IMR-90 (cell line): ENCODE results near the gene C5. TPM values are rescaled to one million over a fixed set of nuclear protein-coding genes. Genes with fewer than 3 reads are reported as not detected.
A peak's percentile ranks its signal among the peaks of the same experiment; 100 is the strongest.

Experiments used
- ATAC-seq: fragments of 200-7000 bp; cut with Tn5 transposase; 2 replicates; pipeline ENCODE4 v1.9.1; 2020; ENCODE audit warnings: low read depth, mild to moderate bottlenecking, moderate library complexity
- BruUV-seq: library from RNA; stranded (reverse); fragments of 400-500 nt; replicated peaks from 2 replicates; lab custom pipeline; 2021; lab: Mats Ljungman, UMichigan
- CTCF ChIA-PET: fragments of 300-600 bp; formaldehyde crosslinking; extraction: SDS; loops from one replicate; lab custom pipeline; 2021; ENCODE audit warnings: antibody characterized with exemption; lab: Yijun Ruan, JAX
- POLR2A ChIA-PET: fragments of 300-600 bp; sonication (Branson Sonifier 250); formaldehyde crosslinking; loops from one replicate; lab custom pipeline; 2022; ENCODE audit warnings: antibody characterized with exemption; ENCODE audit not compliant: unreplicated experiment; lab: Charles Lee
- DNase-seq: peaks from one replicate; pipeline ENCODE4 v3.0.0; 2013
- H2AFZ ChIP-seq: replicated peaks from 2 replicates; pipeline ENCODE3; 2013; ENCODE audit warnings: low read length, mild to moderate bottlenecking; ENCODE audit not compliant: poor library complexity
- H2AK5ac ChIP-seq: 2 replicates; pipeline ENCODE4 v1.6.1; 2013; ENCODE audit warnings: low read depth, low read length, inconsistent platforms
- H2AK9ac ChIP-seq: replicated peaks from 2 replicates; pipeline ENCODE3; 2013; ENCODE audit warnings: mild to moderate bottlenecking, low read depth, low read length, moderate library complexity; ENCODE audit not compliant: poor library complexity
- H2BK120ac ChIP-seq: 2 replicates; pipeline ENCODE4 v1.6.1; 2013; ENCODE audit warnings: low read depth, low read length, inconsistent platforms
- H2BK15ac ChIP-seq: 3 replicates; pipeline ENCODE4 v1.6.1; 2013; ENCODE audit warnings: low read depth, low read length, inconsistent platforms
- H2BK20ac ChIP-seq: 2 replicates; pipeline ENCODE4 v1.6.1; 2013; ENCODE audit warnings: low read depth, mild to moderate bottlenecking, inconsistent platforms, low read length, moderate library complexity
- H2BK5ac ChIP-seq: 2 replicates; pipeline ENCODE4 v1.6.1; 2013; ENCODE audit warnings: mild to moderate bottlenecking, low read depth, low read length, inconsistent platforms; ENCODE audit not compliant: poor library complexity, severe bottlenecking
- H3K14ac ChIP-seq: replicated peaks from 2 replicates; pipeline ENCODE4 v1.6.1; 2013; ENCODE audit warnings: low read depth, low read length, inconsistent platforms
- H3K18ac ChIP-seq: 2 replicates; pipeline ENCODE4 v1.6.1; 2013; ENCODE audit warnings: low read depth, low read length, control low read depth
- H3K23ac ChIP-seq: 2 replicates; pipeline ENCODE4 v1.6.1; 2013; ENCODE audit warnings: low read depth, low read length, inconsistent platforms
- H3K27ac ChIP-seq: 2 replicates; pipeline ENCODE4 v1.5.1; 2013; ENCODE audit warnings: mild to moderate bottlenecking, control low read depth, low read length; ENCODE audit not compliant: insufficient read depth
- H3K27me3 ChIP-seq: 2 replicates; pipeline ENCODE4 v1.6.1; 2013; ENCODE audit warnings: low read length; ENCODE audit not compliant: control insufficient read depth, insufficient read depth
- H3K36me3 ChIP-seq: 2 replicates; pipeline ENCODE4 v1.6.1; 2013; ENCODE audit warnings: low read length, mixed read lengths; ENCODE audit not compliant: control insufficient read depth, insufficient read depth
- H3K4ac ChIP-seq: 2 replicates; pipeline ENCODE4 v1.6.1; 2013; ENCODE audit warnings: low read depth, low read length, inconsistent platforms
- H3K4me1 ChIP-seq: 2 replicates; pipeline ENCODE4 v1.6.1; 2013; ENCODE audit warnings: low read length, mixed read lengths; ENCODE audit not compliant: control insufficient read depth, insufficient read depth
- H3K4me2 ChIP-seq: 2 replicates; pipeline ENCODE4 v1.6.1; 2013; ENCODE audit warnings: low read depth, mild to moderate bottlenecking, control low read depth, low read length, moderate library complexity
- H3K4me3 ChIP-seq: 2 replicates; pipeline ENCODE4 v1.5.1; 2013; ENCODE audit warnings: low read depth, mild to moderate bottlenecking, control low read depth, low read length, moderate library complexity; ENCODE audit not compliant: insufficient read depth
- H3K56ac ChIP-seq: 2 replicates; pipeline ENCODE4 v1.6.1; 2013; ENCODE audit warnings: low read length, inconsistent platforms; ENCODE audit not compliant: insufficient read depth; ENCODE audit errors: extremely low read depth
- H3K79me1 ChIP-seq, 2 experiments: 2 replicates each; pipeline ENCODE4 v1.6.1; 2013; ENCODE audit warnings: low read length in 2 of 2, inconsistent platforms in 1 of 2, low read depth in 1 of 2
- H3K9ac ChIP-seq: 2 replicates; pipeline ENCODE4 v1.6.1; 2013; ENCODE audit warnings: low read depth, low read length, control low read depth
- H3K9me1 ChIP-seq: 2 replicates; pipeline ENCODE4 v1.6.1; 2013; ENCODE audit warnings: low read length, inconsistent platforms; ENCODE audit not compliant: insufficient read depth
- H3K9me3 ChIP-seq: 2 replicates; pipeline ENCODE4 v1.6.1; 2013; ENCODE audit warnings: low read length; ENCODE audit not compliant: control insufficient read depth, insufficient read depth
- H4K20me1 ChIP-seq: 2 replicates; pipeline ENCODE4 v1.6.1; 2013; ENCODE audit warnings: low read length, inconsistent platforms; ENCODE audit not compliant: insufficient read depth
- H4K5ac ChIP-seq: 2 replicates; pipeline ENCODE4 v1.6.1; 2013; ENCODE audit warnings: mild to moderate bottlenecking, low read depth, low read length, control low read depth
- H4K8ac ChIP-seq, 2 experiments: 2 replicates each; pipeline ENCODE4 v1.6.1; 2013; ENCODE audit warnings: low read depth in 2 of 2, low read length in 2 of 2, control low read depth in 1 of 2, inconsistent platforms in 1 of 2
- H4K91ac ChIP-seq: 2 replicates; pipeline ENCODE4 v1.6.1; 2013; ENCODE audit warnings: low read depth, low read length, inconsistent platforms; ENCODE audit not compliant: insufficient read depth
- BHLHE40 ChIP-seq: fragments of 150-350 bp; IDR thresholded peaks from 2 replicates; pipeline ENCODE4 v1.6.1; 2016; ENCODE audit warnings: mild to moderate bottlenecking, low read depth, low read length
- CEBPB ChIP-seq: IDR thresholded peaks from 2 replicates; pipeline ENCODE4 v1.6.1; 2012; ENCODE audit warnings: low read depth, low read length, improper control_type of control experiment
- CHD1 ChIP-seq: IDR thresholded peaks from 2 replicates; pipeline ENCODE4 v1.6.1; 2012; ENCODE audit warnings: low read depth, low read length, improper control_type of control experiment
- CTCF ChIP-seq: conservative IDR thresholded peaks from 2 replicates; pipeline ENCODE4 v1.5.1; 2012; ENCODE audit warnings: mild to moderate bottlenecking, low read depth, low read length, improper control_type of control experiment
- FOS ChIP-seq: fragments of 150-350 bp; IDR thresholded peaks from 2 replicates; pipeline ENCODE4 v1.6.1; 2016; ENCODE audit warnings: low read depth, low read length
- MAZ ChIP-seq: IDR thresholded peaks from 2 replicates; pipeline ENCODE4 v1.6.1; 2012; ENCODE audit warnings: low read depth, mild to moderate bottlenecking, low read length, improper control_type of control experiment, moderate library complexity, borderline replicate concordance
- MXI1 ChIP-seq: IDR thresholded peaks from 2 replicates; pipeline ENCODE4 v1.6.1; 2012; ENCODE audit warnings: low read depth, mild to moderate bottlenecking, low read length, moderate library complexity, borderline replicate concordance
- NFE2L2 ChIP-seq: fragments of 150-350 bp; IDR thresholded peaks from 2 replicates; pipeline ENCODE4 v1.6.1; 2016; ENCODE audit warnings: low read depth, mild to moderate bottlenecking, low read length
- POLR2A ChIP-seq: IDR thresholded peaks from 2 replicates; pipeline ENCODE4 v1.6.1; 2012; ENCODE audit warnings: mild to moderate bottlenecking, low read depth, low read length
- RAD21 ChIP-seq: IDR thresholded peaks from 2 replicates; pipeline ENCODE4 v1.6.1; 2012; ENCODE audit warnings: low read length, improper control_type of control experiment
- RCOR1 ChIP-seq: IDR thresholded peaks from 2 replicates; pipeline ENCODE4 v1.6.1; 2012; ENCODE audit warnings: mild to moderate bottlenecking, low read length, improper control_type of control experiment; ENCODE audit not compliant: insufficient replicate concordance
- RFX5 ChIP-seq: IDR thresholded peaks from 2 replicates; pipeline ENCODE4 v1.8.0; 2012; ENCODE audit warnings: low read depth, mild to moderate bottlenecking, low read length, moderate library complexity
- SMC3 ChIP-seq: fragments of 150-350 bp; IDR thresholded peaks from 2 replicates; pipeline ENCODE4 v1.6.1; 2016; ENCODE audit warnings: low read depth, mild to moderate bottlenecking, antibody characterized with exemption, low read length, moderate library complexity
- USF2 ChIP-seq: fragments of 150-350 bp; IDR thresholded peaks from 2 replicates; pipeline ENCODE4 v1.6.1; 2017; ENCODE audit warnings: mild to moderate bottlenecking, antibody characterized with exemption, low read length, low read depth
- WGBS, 2 experiments: methylation state at CpG; one replicate each; pipeline versions ENCODE4 v1.1.5 to v1.1.7; 2013; ENCODE audit warnings: missing lambda C conversion rate in 2 of 2; ENCODE audit not compliant: insufficient read length in 1 of 2; ENCODE audit errors: extremely low coverage in 2 of 2; 5-methylcytosine and 5-hydroxymethylcytosine counted together
- dilution Hi-C: fragments of 300-500 bp; cut with HindIII; formaldehyde crosslinking; loops from one replicate; pipeline ENCODE4 v1.14.3; 2018; ENCODE audit warnings: low sequenced_read_pairs; ENCODE audit not compliant: unreplicated experiment
- in situ Hi-C: fragments of 300-500 bp; cut with MboI; formaldehyde crosslinking; loops from 3 replicates; pipeline ENCODE4 v1.14.3; 2019; ENCODE audit warnings: low sequenced_read_pairs, inconsistent platforms, mixed read lengths
- intact Hi-C: fragments of 100-400 bp; cut with micrococcal nuclease; formaldehyde crosslinking; loops from 2 replicates; pipeline ENCODE4 v1.10.0; 2022
- polyA plus RNA-seq, 3 experiments: library from polyadenylated mRNA; depleted of rRNA; stranded (reverse); fragments of >200 nt; gene quantifications; 2 replicates each; pipeline ENCODE4 v1.2.3, GENCODE V29; 2012; ENCODE audit warnings: low replicate concordance in 1 of 3
- total RNA-seq: library from RNA; depleted of rRNA; stranded (reverse); fragments of >200 nt; gene quantifications from 2 replicates; pipeline ENCODE4 v1.2.3, GENCODE V29; 2012

The C5 gene
- total and polyA plus RNA-seq, 2 of the 4 experiments (the other 2 are of a cell fraction) = 1.5 to 2.3 TPM

GRCh38 chr9:121071756-121072421 lies 21.8 kb upstream of the C5 start:
- Histone ChIP-seq H3K79me1 (peaks cover 6 to 21% of the 10 kb centered on the region in 2 experiments), H3K4ac (no peak overlapping the region; the same call in 1 of the 2 replicates), H2BK120ac (peak overlapping the region; percentile 24; the same call in 1 of the 2 replicates), H2AFZ (peak overlapping the region; percentile 75), H3K9me3 (no peaks in the 10 kb centered on the region), H4K91ac (no peak overlapping the region), H3K27ac (no peak overlapping the region), H2AK5ac (peak overlapping the region; percentile 62; the same call in 1 of the 2 replicates), H2AK9ac (peak overlapping the region; percentile 7), H3K4me3 (peak overlapping the region; percentile 69; the same call in 1 of the 2 replicates), H3K9ac (peak overlapping the region; percentile 69; the same call in 1 of the 2 replicates), H3K36me3 (no peaks in the 10 kb centered on the region), H3K14ac (peak overlapping the region; percentile 41; the same call in 1 of the 2 replicates), H3K56ac (0 out of 2 replicates have a peak overlapping the region, but pooled peaks have one; percentile 18), H4K8ac (peak overlapping the region in 1 of 2 experiments; percentile 86; a peak in 2 of 4 replicates), H2BK20ac (no peak overlapping the region), H3K23ac (peak overlapping the region; percentile 32; the same call in 1 of the 2 replicates), H3K18ac (no peak overlapping the region; the same call in 1 of the 2 replicates), H3K27me3 (no peaks in the 10 kb centered on the region), H2BK5ac (peak overlapping the region; percentile 52), H3K4me1 (peaks cover 1% of the 10 kb centered on the region; the same call in 1 of the 2 replicates), H3K9me1 (no peaks in the 10 kb centered on the region; the same call in 1 of the 2 replicates), H4K20me1 (no peaks in the 10 kb centered on the region), H4K5ac (no peak overlapping the region), H2BK15ac (peak overlapping the region; percentile 39; the same call in 1 of the 3 replicates), H3K4me2 (peak overlapping the region; percentile 81)
- ChIA-PET CTCF (interaction anchor here (0.6 to 2.0 kb wide), 8 partner anchors 12 to 452 kb away, joined by 3 to 10 read pairs (median 3); no protein-coding TSS in a partner anchor), POLR2A (no interaction called here)
- intact Hi-C loops (loop anchor here (5.0 kb wide), 2 partner anchors 195 to 315 kb away; partner anchors contain the start of gene PHF19), in situ Hi-C loops (loop anchor here (25.0 kb wide), 1 partner anchor 460 kb away; no protein-coding TSS in a partner anchor), dilution Hi-C loops (no loop called here)
- DNase-seq = peak; percentile 52
- no TSS peak for BruUV-seq
- TF ChIP-seq USF2 = no peak
- TF ChIP-seq MAZ = no peak
- TF ChIP-seq RFX5 = no peak
- TF ChIP-seq RAD21 = peak; percentile 22; the same call in 1 of the 2 replicates
- no peak for TF ChIP-seq POLR2A
- TF ChIP-seq NFE2L2 = peak; percentile 56; the same call in 1 of the 2 replicates
- no peak for TF ChIP-seq BHLHE40
- peak; percentile 29; the same call in 1 of the 2 replicates for TF ChIP-seq SMC3
- no peak for TF ChIP-seq CHD1
- no peak for TF ChIP-seq FOS
- peak; percentile 95 for TF ChIP-seq CEBPB
- TF ChIP-seq CTCF = peak; percentile 27; the same call in 1 of the 2 replicates
- no peak for TF ChIP-seq RCOR1
- TF ChIP-seq MXI1 = no peak
- ATAC-seq = no peak
- WGBS, 2 experiments = 90% methylated on average over 2 of the region's 16 CpGs; no CpG with 5 or more reads in 1 of the 2 experiments
